22Rv1 (cell line): ENCODE results near the gene ZBTB7C.

ENCODE experiments used
- ZFX ChIP-seq: fragments of 450-650 bp; IDR thresholded peaks from 2 replicates; pipeline ENCODE4 v1.6.1; 2017; ENCODE audit warnings: antibody characterized with exemption, borderline replicate concordance
- TF ChIP-seq, protein P1 (sequence below): fragments of 450-650 bp; IDR thresholded peaks from 2 replicates; pipeline ENCODE4 v1.5.1; 2017; ENCODE audit warnings: mild to moderate bottlenecking

DNA sequence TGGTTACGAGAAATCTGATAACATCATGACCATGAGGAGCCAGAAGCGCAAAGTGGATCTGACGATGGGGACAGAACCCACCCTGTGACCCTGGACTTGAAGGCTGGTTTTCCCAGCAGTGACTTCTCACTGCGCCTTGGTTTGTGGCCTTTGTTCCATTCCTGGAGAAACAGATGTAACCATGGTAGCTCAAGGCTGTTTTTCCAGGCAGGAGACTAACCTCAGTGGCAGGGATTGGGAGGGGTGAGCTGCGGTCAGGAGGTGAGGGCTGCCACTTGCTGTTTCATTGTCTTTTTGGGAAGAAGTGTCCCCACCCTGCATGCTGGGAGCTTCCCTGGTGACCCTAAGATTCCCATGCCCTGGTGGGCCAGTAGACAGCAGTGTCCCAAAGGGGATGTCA is 362.3 kb downstream of the ZBTB7C start:
- TF ChIP-seq, protein P1, sequence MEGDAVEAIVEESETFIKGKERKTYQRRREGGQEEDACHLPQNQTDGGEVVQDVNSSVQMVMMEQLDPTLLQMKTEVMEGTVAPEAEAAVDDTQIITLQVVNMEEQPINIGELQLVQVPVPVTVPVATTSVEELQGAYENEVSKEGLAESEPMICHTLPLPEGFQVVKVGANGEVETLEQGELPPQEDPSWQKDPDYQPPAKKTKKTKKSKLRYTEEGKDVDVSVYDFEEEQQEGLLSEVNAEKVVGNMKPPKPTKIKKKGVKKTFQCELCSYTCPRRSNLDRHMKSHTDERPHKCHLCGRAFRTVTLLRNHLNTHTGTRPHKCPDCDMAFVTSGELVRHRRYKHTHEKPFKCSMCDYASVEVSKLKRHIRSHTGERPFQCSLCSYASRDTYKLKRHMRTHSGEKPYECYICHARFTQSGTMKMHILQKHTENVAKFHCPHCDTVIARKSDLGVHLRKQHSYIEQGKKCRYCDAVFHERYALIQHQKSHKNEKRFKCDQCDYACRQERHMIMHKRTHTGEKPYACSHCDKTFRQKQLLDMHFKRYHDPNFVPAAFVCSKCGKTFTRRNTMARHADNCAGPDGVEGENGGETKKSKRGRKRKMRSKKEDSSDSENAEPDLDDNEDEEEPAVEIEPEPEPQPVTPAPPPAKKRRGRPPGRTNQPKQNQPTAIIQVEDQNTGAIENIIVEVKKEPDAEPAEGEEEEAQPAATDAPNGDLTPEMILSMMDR, result no peak
- no peak for TF ChIP-seq ZFX
